NOMO-1 treated with DMSO at 0.1 percent for 48 hours (cell line): Measurements from ENCODE around the gene CFL1.

ENCODE experiments used
- DNase-seq: peaks from one replicate; lab custom pipeline; 2025; ENCODE audit not compliant: unreplicated experiment; lab: John Stamatoyannopoulos, UW

The CFL1 gene

GRCh38 chr11:65888163-65888814 is 30.3 kb upstream of the CFL1 start, which contains the start of gene FIBP:
TSS of gene FIBP (minus strand) at chr11:65888471. CDS start at chr11:65888418, 53 bp downstream.
- DNase-seq = peak; percentile 97

- DNase-seq = no peak
Observed at GRCh38 chr11:65887723-65888162, 29.8 kb upstream of the CFL1 start.

GRCh38 chr11:65886826-65887722 is 29.1 kb upstream of the CFL1 start:
- no peak for DNase-seq

GRCh38 chr11:65885808-65886536 is 28.0 kb upstream of the CFL1 start:
- no peak for DNase-seq

- DNase-seq = no peak
Observed at GRCh38 chr11:65885231-65885630, 27.3 kb upstream of the CFL1 start.

GRCh38 chr11:65884716-65885092 is 26.7 kb upstream of the CFL1 start:
- peak; percentile 58 for DNase-seq

- no peak for DNase-seq
Observed at GRCh38 chr11:65883786-65884715, 26.1 kb upstream of the CFL1 start.

- no peak for DNase-seq
Observed at GRCh38 chr11:65883058-65883761, 25.2 kb upstream of the CFL1 start.

- no peak for DNase-seq
Observed at GRCh38 chr11:65882120-65883057, 24.4 kb upstream of the CFL1 start.

GRCh38 chr11:65880844-65881421 is 23.0 kb upstream of the CFL1 start:
- DNase-seq = no peak

- DNase-seq = no peak
Observed at GRCh38 chr11:65880027-65880426, 22.0 kb upstream of the CFL1 start.

- DNase-seq = no peak
Observed at GRCh38 chr11:65879617-65880016, 21.6 kb upstream of the CFL1 start, which contains the start of gene CTSW. TSS of gene CTSW (plus strand) at chr11:65879837. CDS start at chr11:65879855, 18 bp downstream.

GRCh38 chr11:65873318-65874156 is 15.6 kb upstream of the CFL1 start:
- DNase-seq = peak; percentile 83

GRCh38 chr11:65872586-65873317 is 14.8 kb upstream of the CFL1 start, which contains the start of gene EFEMP2:
TSS of gene EFEMP2 (minus strand) at chr11:65872800. CDS start at chr11:65872354, 446 bp downstream.
- no peak for DNase-seq

- no peak for DNase-seq
Observed at GRCh38 chr11:65871811-65872548, 14.0 kb upstream of the CFL1 start.
